Body of pancreas (tissue), 4 donors: Measurements from ENCODE around the gene CLIP4.

ENCODE experiments used
- POLR2A ChIP-seq, 3 donors: fragments of 450-650 bp; IDR thresholded peaks; one replicate each; pipeline ENCODE4 v1.6.1; 2016; ENCODE audit warnings: antibody characterized with exemption in 3 of 3, mild to moderate bottlenecking in 2 of 3
- TF ChIP-seq, protein P1 (sequence below), 7 experiments: fragments of 450-650 bp in 4 of 7; fragments of 200-600 bp in 3 of 7; sonication (generic) in 3 of 7; IDR thresholded peaks; one replicate each; pipeline ENCODE4 v1.5.1; 2016 to 2019; ENCODE audit warnings: antibody characterized with exemption in 7 of 7

- TF ChIP-seq, protein P1, sequence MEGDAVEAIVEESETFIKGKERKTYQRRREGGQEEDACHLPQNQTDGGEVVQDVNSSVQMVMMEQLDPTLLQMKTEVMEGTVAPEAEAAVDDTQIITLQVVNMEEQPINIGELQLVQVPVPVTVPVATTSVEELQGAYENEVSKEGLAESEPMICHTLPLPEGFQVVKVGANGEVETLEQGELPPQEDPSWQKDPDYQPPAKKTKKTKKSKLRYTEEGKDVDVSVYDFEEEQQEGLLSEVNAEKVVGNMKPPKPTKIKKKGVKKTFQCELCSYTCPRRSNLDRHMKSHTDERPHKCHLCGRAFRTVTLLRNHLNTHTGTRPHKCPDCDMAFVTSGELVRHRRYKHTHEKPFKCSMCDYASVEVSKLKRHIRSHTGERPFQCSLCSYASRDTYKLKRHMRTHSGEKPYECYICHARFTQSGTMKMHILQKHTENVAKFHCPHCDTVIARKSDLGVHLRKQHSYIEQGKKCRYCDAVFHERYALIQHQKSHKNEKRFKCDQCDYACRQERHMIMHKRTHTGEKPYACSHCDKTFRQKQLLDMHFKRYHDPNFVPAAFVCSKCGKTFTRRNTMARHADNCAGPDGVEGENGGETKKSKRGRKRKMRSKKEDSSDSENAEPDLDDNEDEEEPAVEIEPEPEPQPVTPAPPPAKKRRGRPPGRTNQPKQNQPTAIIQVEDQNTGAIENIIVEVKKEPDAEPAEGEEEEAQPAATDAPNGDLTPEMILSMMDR (IDR thresholded peaks at IDR 0.05), result no peak
- TF ChIP-seq POLR2A (IDR thresholded peaks at IDR 0.05), result no peak
Observed at GRCh38 chr2:29162204-29162928, 47.2 kb downstream of the CLIP4 start.
